H9 (cell line): ENCODE results near the gene R3HDM2. TPM values are rescaled to one million over a fixed set of nuclear protein-coding genes. Genes with fewer than 3 reads are reported as not detected.

Source experiments
- DNase-seq: peaks from one replicate; pipeline ENCODE4 v3.0.0-alpha.2; 2017
- H2AFZ ChIP-seq: one replicate; pipeline ENCODE4 v1.6.1; 2013; ENCODE audit warnings: mild to moderate bottlenecking, low read length, control low read depth, moderate library complexity
- H2AK5ac ChIP-seq: 2 replicates; pipeline ENCODE4 v1.6.1; 2013; ENCODE audit warnings: low read length, control low read depth, mixed read lengths; ENCODE audit not compliant: insufficient read length
- H2BK120ac ChIP-seq: one replicate; pipeline ENCODE4 v1.6.1; 2013; ENCODE audit warnings: low read depth, mild to moderate bottlenecking, low read length, control low read depth, inconsistent platforms; ENCODE audit not compliant: poor library complexity, severe bottlenecking
- H2BK12ac ChIP-seq: 2 replicates; pipeline ENCODE4 v1.6.1; 2013; ENCODE audit warnings: low read length, control low read depth, mixed read lengths, low read depth; ENCODE audit not compliant: insufficient read length
- H2BK15ac ChIP-seq: 2 replicates; pipeline ENCODE4 v1.6.1; 2013; ENCODE audit warnings: low read depth, low read length, control low read depth
- H2BK20ac ChIP-seq: one replicate; pipeline ENCODE4 v1.6.1; 2013; ENCODE audit warnings: low read depth, mild to moderate bottlenecking, low read length, control low read depth, inconsistent platforms; ENCODE audit not compliant: poor library complexity, severe bottlenecking
- H2BK5ac ChIP-seq: 2 replicates; pipeline ENCODE4 v1.6.1; 2013; ENCODE audit warnings: low read length, control low read depth, mixed read lengths; ENCODE audit not compliant: insufficient read length
- H3K14ac ChIP-seq: 2 replicates; pipeline ENCODE4 v1.6.1; 2013; ENCODE audit warnings: low read length, control low read depth; ENCODE audit not compliant: insufficient read depth
- H3K18ac ChIP-seq: 2 replicates; pipeline ENCODE4 v1.6.1; 2013; ENCODE audit warnings: low read depth, mild to moderate bottlenecking, mixed read lengths, low read length, control low read depth; ENCODE audit not compliant: insufficient read length
- H3K23ac ChIP-seq: 2 replicates; pipeline ENCODE4 v1.6.1; 2013; ENCODE audit warnings: low read length, control low read depth, mixed read lengths, low read depth; ENCODE audit not compliant: insufficient read length
- H3K23me2 ChIP-seq: 2 replicates; pipeline ENCODE4 v1.6.1; 2013; ENCODE audit warnings: low read depth, mild to moderate bottlenecking, mixed read lengths, low read length, control low read depth; ENCODE audit not compliant: insufficient read length, poor library complexity, severe bottlenecking
- H3K27ac ChIP-seq: 2 replicates; pipeline ENCODE4 v1.5.1; 2013; ENCODE audit warnings: low read length, control low read depth, mixed read lengths, low read depth; ENCODE audit not compliant: insufficient read length
- H3K27me3 ChIP-seq: 2 replicates; pipeline ENCODE4 v1.6.1; 2013; ENCODE audit warnings: low read length, control low read depth, inconsistent platforms; ENCODE audit not compliant: insufficient read depth
- H3K4ac ChIP-seq: 2 replicates; pipeline ENCODE4 v1.6.1; 2013; ENCODE audit warnings: low read depth, mild to moderate bottlenecking, control low read depth, inconsistent platforms, low read length, moderate library complexity
- H3K4me1 ChIP-seq: 2 replicates; pipeline ENCODE4 v1.6.1; 2013; ENCODE audit warnings: low read length, control low read depth, inconsistent platforms; ENCODE audit not compliant: insufficient read depth
- H3K4me2 ChIP-seq: 2 replicates; pipeline ENCODE4 v1.6.1; 2013; ENCODE audit warnings: low read length, control low read depth, mixed read lengths; ENCODE audit not compliant: insufficient read length, insufficient read depth
- H3K56ac ChIP-seq: 2 replicates; pipeline ENCODE4 v1.6.1; 2013; ENCODE audit warnings: low read depth, mild to moderate bottlenecking, mixed read lengths, low read length, control low read depth; ENCODE audit not compliant: insufficient read length
- H3K79me1 ChIP-seq: 2 replicates; pipeline ENCODE4 v1.6.1; 2013; ENCODE audit warnings: low read depth, mild to moderate bottlenecking, moderate library complexity, low read length, control low read depth, inconsistent platforms; ENCODE audit not compliant: insufficient read depth, poor library complexity, severe bottlenecking
- H3K79me2 ChIP-seq: 2 replicates; pipeline ENCODE4 v1.6.1; 2013; ENCODE audit warnings: low read length, control low read depth, inconsistent platforms; ENCODE audit not compliant: insufficient read depth
- H3K9ac ChIP-seq: 2 replicates; pipeline ENCODE4 v1.6.1; 2013; ENCODE audit warnings: low read length, control low read depth, mixed read lengths; ENCODE audit not compliant: insufficient read length; ENCODE audit errors: extremely low read depth
- H3K9me3 ChIP-seq: one replicate; pipeline ENCODE4 v1.6.1; 2013; ENCODE audit warnings: low read depth, low read length, inconsistent platforms; ENCODE audit not compliant: control insufficient read depth
- H3T11ph ChIP-seq: one replicate; pipeline ENCODE4 v1.6.1; 2013; ENCODE audit warnings: mild to moderate bottlenecking, low read length, control low read depth, inconsistent platforms
- H4K20me1 ChIP-seq: one replicate; pipeline ENCODE4 v1.6.1; 2013; ENCODE audit not compliant: control insufficient read depth, insufficient read length, insufficient read depth
- H4K5ac ChIP-seq: 2 replicates; pipeline ENCODE4 v1.6.1; 2013; ENCODE audit warnings: low read depth, mild to moderate bottlenecking, mixed read lengths, low read length, control low read depth; ENCODE audit not compliant: insufficient read length
- H4K8ac ChIP-seq: replicated peaks from 2 replicates; pipeline ENCODE4 v1.6.1; 2013; ENCODE audit warnings: low read length, control low read depth, mixed read lengths, low read depth; ENCODE audit not compliant: insufficient read length
- H4K91ac ChIP-seq: 2 replicates; pipeline ENCODE4 v1.6.1; 2013; ENCODE audit warnings: low read depth, mild to moderate bottlenecking, moderate library complexity, mixed read lengths, low read length, control low read depth; ENCODE audit not compliant: insufficient read length
- H3K27ac Mint-ChIP-seq, 3 experiments: 2 replicates in 2 of 3; 3 replicates in 1 of 3; pipeline ENCODE4 v1.8.0; 2020 to 2021; ENCODE audit warnings: mixed read lengths in 3 of 3, mild to moderate bottlenecking in 1 of 3, moderate library complexity in 1 of 3
- H3K27me3 Mint-ChIP-seq: 2 replicates; pipeline ENCODE4 v1.8.0; 2021; ENCODE audit warnings: low read depth, mild to moderate bottlenecking, moderate library complexity, mixed read lengths
- H3K36me3 Mint-ChIP-seq, 3 experiments: 2 replicates in 2 of 3; 3 replicates in 1 of 3; pipeline ENCODE4 v1.8.0; 2020 to 2021; ENCODE audit warnings: low read depth in 3 of 3, mixed read lengths in 3 of 3; ENCODE audit not compliant: insufficient read depth in 1 of 3
- H3K4me1 Mint-ChIP-seq, 2 experiments: 2 replicates each; pipeline ENCODE4 v1.8.0; 2020; ENCODE audit warnings: mixed read lengths in 2 of 2
- H3K4me3 Mint-ChIP-seq, 2 experiments: 2 replicates in 1 of 2; 3 replicates in 1 of 2; pipeline ENCODE4 v1.8.0; 2020 to 2021; ENCODE audit warnings: mild to moderate bottlenecking in 2 of 2, mixed read lengths in 2 of 2, moderate library complexity in 1 of 2
- H3K9me3 Mint-ChIP-seq, 2 experiments: 2 replicates in 1 of 2; 3 replicates in 1 of 2; pipeline ENCODE4 v1.8.0; 2020; ENCODE audit warnings: mild to moderate bottlenecking in 2 of 2, mixed read lengths in 2 of 2, moderate library complexity in 1 of 2
- WGBS: extraction: QIAGEN DNeasy Blood & Tissue Kit; methylation state at CpG from one replicate; pipeline ENCODE4 v1.1.7; 2013; ENCODE audit warnings: missing lambda C conversion rate, low lambda C conversion rate, mixed read lengths; ENCODE audit not compliant: insufficient read length; ENCODE audit errors: extremely low coverage; 5-methylcytosine and 5-hydroxymethylcytosine counted together
- total RNA-seq: library from RNA; stranded (reverse); gene quantifications from 2 replicates; pipeline ENCODE4 v1.2.1, GENCODE V29; 2021
- TF ChIP-seq, protein P1 (sequence below): fragments of 200-600 bp; sonication (generic); conservative IDR thresholded peaks from 3 replicates; pipeline ENCODE4 v1.8.0; 2021; ENCODE audit warnings: antibody characterized with exemption, mild to moderate bottlenecking

R3HDM2 gene
- total RNA-seq, 1 experiment from 2014 or later = 43.9 TPM

DNA sequence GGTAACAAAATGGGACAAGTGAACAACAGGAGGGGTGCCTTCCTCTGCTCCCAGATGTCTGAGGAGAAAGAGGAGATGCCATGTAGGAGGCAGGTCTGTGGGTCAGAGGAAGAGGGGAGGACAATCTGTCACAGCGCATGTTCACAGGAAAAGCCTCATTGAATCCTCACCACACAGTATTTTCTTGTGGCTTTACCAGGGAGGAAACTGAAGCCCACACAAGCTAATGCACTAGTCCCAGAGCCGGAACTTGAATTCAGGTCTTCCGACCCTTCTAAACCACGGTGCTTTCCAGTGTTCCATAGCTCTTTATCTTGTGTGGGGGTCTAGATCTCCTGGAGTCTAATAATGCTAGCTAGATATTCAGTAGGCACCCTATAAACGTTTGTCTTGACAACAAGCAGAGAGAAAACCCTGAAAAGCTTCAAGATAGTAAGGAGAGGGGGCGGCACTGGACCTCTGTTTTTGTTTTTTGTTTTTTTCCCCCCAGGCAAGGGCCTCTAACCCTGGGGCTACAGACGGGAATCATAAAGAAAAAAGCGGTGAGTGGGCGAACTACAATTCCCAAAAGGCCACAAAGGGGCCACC, 201.7 kb downstream of the R3HDM2 start:
- H3K4me3 Mint-ChIP-seq = peak overlapping the region; percentile 98 to 99
- no peaks in the 10 kb centered on the region; a peak in 1 of 5 replicates for H3K9me3 Mint-ChIP-seq
- peaks cover 5% of the 10 kb centered on the region for H3K79me1 ChIP-seq
- H3K79me2 ChIP-seq = peaks cover 5% of the 10 kb centered on the region; the same call in 1 of the 2 replicates
- peaks cover 16% of the 10 kb centered on the region; the same call in 1 of the 2 replicates for H3K27me3 ChIP-seq
- H3K4ac ChIP-seq = no peak overlapping the region
- DNase-seq = no peak
- H3K4me1 ChIP-seq = no peaks in the 10 kb centered on the region; the same call in 1 of the 2 replicates
- H3K14ac ChIP-seq = no peak overlapping the region
- H2BK12ac ChIP-seq = no peak overlapping the region
- no peak overlapping the region for H2AK5ac ChIP-seq
- peak overlapping the region in 2 of 3 experiments; percentile 29 to 99; a peak in 1 of 7 replicates for H3K27ac Mint-ChIP-seq
- no peaks in the 10 kb centered on the region for H3K9me3 ChIP-seq
- H3K27ac ChIP-seq = no peak overlapping the region
- no peak overlapping the region for H3K56ac ChIP-seq
- H3K36me3 Mint-ChIP-seq = peaks cover 40 to 44% (median 40%) of the 10 kb centered on the region in 3 experiments
- no peak overlapping the region for H2BK15ac ChIP-seq
- peaks cover 42% of the 10 kb centered on the region for H3K27me3 Mint-ChIP-seq
- no peaks in the 10 kb centered on the region for H4K20me1 ChIP-seq
- no peak overlapping the region for H4K91ac ChIP-seq
- H2BK5ac ChIP-seq = no peak overlapping the region
- peak overlapping the region; percentile 97 for H3K9ac ChIP-seq
- peak overlapping the region; percentile 90 for H3K4me2 ChIP-seq
- H2BK20ac ChIP-seq = no peak overlapping the region
- H3K23ac ChIP-seq = no peak overlapping the region
- no CpG with 5 or more reads among the region's 9 CpGs for WGBS
- peaks cover 42 to 49% of the 10 kb centered on the region in 2 experiments for H3K4me1 Mint-ChIP-seq
- no peak overlapping the region for H3K18ac ChIP-seq
- no peak overlapping the region for H2BK120ac ChIP-seq
- H2AFZ ChIP-seq = no peak overlapping the region
- no peak overlapping the region for H4K5ac ChIP-seq
- H3T11ph ChIP-seq = no peak overlapping the region
- no peak overlapping the region for H4K8ac ChIP-seq
- peaks cover 30% of the 10 kb centered on the region for H3K23me2 ChIP-seq
- TF ChIP-seq, protein P1, sequence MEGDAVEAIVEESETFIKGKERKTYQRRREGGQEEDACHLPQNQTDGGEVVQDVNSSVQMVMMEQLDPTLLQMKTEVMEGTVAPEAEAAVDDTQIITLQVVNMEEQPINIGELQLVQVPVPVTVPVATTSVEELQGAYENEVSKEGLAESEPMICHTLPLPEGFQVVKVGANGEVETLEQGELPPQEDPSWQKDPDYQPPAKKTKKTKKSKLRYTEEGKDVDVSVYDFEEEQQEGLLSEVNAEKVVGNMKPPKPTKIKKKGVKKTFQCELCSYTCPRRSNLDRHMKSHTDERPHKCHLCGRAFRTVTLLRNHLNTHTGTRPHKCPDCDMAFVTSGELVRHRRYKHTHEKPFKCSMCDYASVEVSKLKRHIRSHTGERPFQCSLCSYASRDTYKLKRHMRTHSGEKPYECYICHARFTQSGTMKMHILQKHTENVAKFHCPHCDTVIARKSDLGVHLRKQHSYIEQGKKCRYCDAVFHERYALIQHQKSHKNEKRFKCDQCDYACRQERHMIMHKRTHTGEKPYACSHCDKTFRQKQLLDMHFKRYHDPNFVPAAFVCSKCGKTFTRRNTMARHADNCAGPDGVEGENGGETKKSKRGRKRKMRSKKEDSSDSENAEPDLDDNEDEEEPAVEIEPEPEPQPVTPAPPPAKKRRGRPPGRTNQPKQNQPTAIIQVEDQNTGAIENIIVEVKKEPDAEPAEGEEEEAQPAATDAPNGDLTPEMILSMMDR = no peak
